Measurements from ENCODE around the gene B3GAT3. TPM values are rescaled to one million over a fixed set of nuclear protein-coding genes. Genes with fewer than 3 reads are reported as not detected.
A peak's percentile ranks its signal among the peaks of the same experiment; 100 is the strongest.

B3GAT3 gene
- total RNA-seq, 6 donors from 2014 or later, result 21.3 to 43.9 (median 37.9) TPM

- H3K36me3 ChIP-seq, result peaks cover 19 to 52% (median 38%) of the 10 kb centered on the region in 4 donors
- H3K4me3 ChIP-seq, result peak within 1 kb of the TSS; percentile 59 to 91 (median 80)
- H3K9me3 ChIP-seq, result no peaks in the 10 kb centered on the region
- DNase-seq (peak; percentile 97 to 98), ATAC-seq (ENCODE audit: low FRiP score in 2 of 2) (peak; percentile 94 to 97)
- 0% methylated on average over 26 to 31 of the region's 83 CpGs for WGBS, 2 donors
- TF ChIP-seq POLR2A (IDR thresholded peaks at IDR 0.05) (peak in 2 of 4 donors; percentile 39 to 78), POLR2AphosphoS5 (IDR thresholded peaks at IDR 0.05) (peak; percentile 46 to 71), CTCF (IDR thresholded peaks at IDR 0.05) (peak in 2 of 6 experiments; percentile 13 to 22), EP300 (IDR thresholded peaks at IDR 0.05) (no peak)
- H3K27me3 ChIP-seq, result no peaks in the 10 kb centered on the region
- peaks cover 32 to 44% (median 36%) of the 10 kb centered on the region in 4 donors for H3K4me1 ChIP-seq
- peak within 1 kb of the TSS; percentile 91 to 100 (median 97) for H3K27ac ChIP-seq
Measured at GRCh38 chr11:62601372-62602140, 20.2 kb downstream of the B3GAT3 start, which contains the start of gene MTA2. Gene MTA2, minus strand, starts transcription at chr11:62601865. Its CDS starts 415 bp downstream, at chr11:62601450.

- Histone ChIP-seq H3K36me3 (peaks cover 23 to 53% (median 41%) of the 10 kb centered on the region in 4 donors), H3K27ac (peak overlapping the region; percentile 91 to 100 (median 97)), H3K4me1 (peaks cover 32 to 44% (median 36%) of the 10 kb centered on the region in 4 donors), H3K4me3 (peak overlapping the region; percentile 59 to 91 (median 80)), H3K9me3 (no peaks in the 10 kb centered on the region), H3K27me3 (no peaks in the 10 kb centered on the region)
- WGBS, 2 donors, result 0% methylated on average over 17 of the region's 30 CpGs; no CpG with 5 or more reads in 1 of the 2 donors
- ATAC-seq (ENCODE audit: low FRiP score in 2 of 2) (peak in 1 of 2 donors; percentile 58), DNase-seq (peak in 1 of 2 donors; percentile 63)
- TF ChIP-seq POLR2A (IDR thresholded peaks at IDR 0.05) (no peak), POLR2AphosphoS5 (IDR thresholded peaks at IDR 0.05) (peak in 1 of 2 donors; percentile 8)
Measured at GRCh38 chr11:62601122-62601371, 20.7 kb downstream of the B3GAT3 start.

- no peak for ATAC-seq (ENCODE audit: low FRiP score in 2 of 2)
- Histone ChIP-seq H3K36me3 (peaks cover 22 to 53% (median 41%) of the 10 kb centered on the region in 4 donors), H3K4me1 (peaks cover 32 to 44% (median 36%) of the 10 kb centered on the region in 4 donors), H3K9me3 (no peaks in the 10 kb centered on the region), H3K27me3 (no peaks in the 10 kb centered on the region), H3K27ac (peak overlapping the region; percentile 91 to 100 (median 97)), H3K4me3 (peak overlapping the region; percentile 59 to 91 (median 80))
- DNase-seq, result no peak
- no peak for TF ChIP-seq POLR2A (IDR thresholded peaks at IDR 0.05)
- no peak for TF ChIP-seq POLR2AphosphoS5 (IDR thresholded peaks at IDR 0.05)
- TF ChIP-seq CTCF (IDR thresholded peaks at IDR 0.05), result no peak
- no peak for TF ChIP-seq EP300 (IDR thresholded peaks at IDR 0.05)
- 1 to 2% methylated on average over 14 to 24 of the region's 26 CpGs for WGBS, 2 donors
Measured at GRCh38 chr11:62600367-62601121, 21.2 kb downstream of the B3GAT3 start.

- WGBS, 2 donors, result 41 to 59% methylated on average over 5 of the region's 5 CpGs
- H3K27ac ChIP-seq, result peak overlapping the region; percentile 44 to 100 (median 76)
Measured at GRCh38 chr11:62599901-62600300, 21.9 kb downstream of the B3GAT3 start.

More at GRCh38 chr11:62599901-62600300, 21.9 kb downstream of the B3GAT3 start:
- no peak for DNase-seq
- Histone ChIP-seq H3K9me3 (no peaks in the 10 kb centered on the region), H3K27me3 (no peaks in the 10 kb centered on the region), H3K36me3 (peaks cover 20 to 53% (median 42%) of the 10 kb centered on the region in 4 donors), H3K4me1 (peaks cover 32 to 44% (median 36%) of the 10 kb centered on the region in 4 donors), H3K4me3 (peak overlapping the region; percentile 59 to 91 (median 80))
- no peak for ATAC-seq (ENCODE audit: low FRiP score in 2 of 2)
- no peak for TF ChIP-seq CTCF (IDR thresholded peaks at IDR 0.05)
- TF ChIP-seq POLR2AphosphoS5 (IDR thresholded peaks at IDR 0.05), result no peak
- TF ChIP-seq EP300 (IDR thresholded peaks at IDR 0.05), result no peak
- TF ChIP-seq POLR2A (IDR thresholded peaks at IDR 0.05), result no peak
